Amniotic stem cell (primary cell): ENCODE measurements around the gene PAX3.
"Not testable (repeated sequence)": the region's sequence is repeated elsewhere in the genome, so short reads cannot be mapped to it uniquely, and the experiment has no call there.

Experiments
- DNase-seq: peaks from one replicate; lab custom pipeline; 2025; lab: John Stamatoyannopoulos, UW

The PAX3 gene

DNA sequence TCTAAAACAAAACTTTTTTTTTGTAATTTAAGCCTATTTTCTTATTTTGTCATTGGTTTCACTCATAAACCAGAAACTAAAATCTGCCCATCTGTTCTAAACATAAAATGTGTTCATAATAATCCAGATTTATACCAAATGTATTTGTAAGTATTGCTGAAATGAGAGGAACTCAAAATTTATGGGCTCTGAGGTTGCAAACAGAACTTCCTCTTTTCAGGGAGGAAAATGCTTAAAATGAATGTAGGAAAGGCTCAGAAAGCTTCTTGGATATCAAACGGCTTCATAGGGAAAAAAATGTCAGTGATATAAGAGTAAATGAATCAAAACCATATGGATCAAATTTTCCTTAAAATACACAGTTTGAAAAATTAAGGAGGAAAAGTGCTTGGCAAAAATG lies 83.9 kb downstream of the PAX3 start:
- no peak for DNase-seq

- DNase-seq, result no peak
These were observed 85.7 kb downstream of the PAX3 start for GRCh38 chr2:222213049-222213448.

GRCh38 chr2:222212571-222212970 lies 86.2 kb downstream of the PAX3 start:
- no peak for DNase-seq

DNA sequence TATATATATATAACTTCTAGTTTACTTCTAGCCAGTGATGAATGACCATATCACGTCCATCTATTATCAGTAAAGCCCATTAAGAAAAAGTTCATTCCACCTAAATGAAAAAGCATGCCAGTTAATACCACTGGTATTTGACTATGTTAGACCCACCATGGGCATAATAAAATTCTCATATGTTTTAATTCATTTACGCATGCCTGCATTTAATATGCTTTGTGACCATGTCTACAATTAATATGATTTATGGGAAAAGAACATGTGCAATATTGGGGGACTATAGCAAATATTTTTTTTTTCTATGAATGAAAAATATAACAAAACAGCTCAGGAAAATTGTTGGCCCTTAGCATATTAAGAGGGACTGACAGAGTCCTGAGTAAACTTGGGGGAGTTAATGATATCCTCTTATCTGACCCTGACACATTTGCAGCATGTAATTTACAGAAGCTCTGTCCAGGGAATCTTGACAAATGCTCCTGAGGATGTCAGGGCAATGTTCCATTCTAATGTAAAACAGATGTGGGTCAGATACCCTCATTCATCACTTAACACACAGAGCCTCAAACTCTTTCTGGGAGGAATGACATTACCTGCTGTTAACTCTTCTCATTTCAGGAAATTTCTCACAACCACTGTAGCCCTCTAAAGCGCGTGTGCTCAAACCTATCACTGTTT lies 90.6 kb downstream of the PAX3 start:
- DNase-seq, result no peak

- DNase-seq, result no peak
These were observed 93.7 kb downstream of the PAX3 start for GRCh38 chr2:222205136-222205535.

DNA sequence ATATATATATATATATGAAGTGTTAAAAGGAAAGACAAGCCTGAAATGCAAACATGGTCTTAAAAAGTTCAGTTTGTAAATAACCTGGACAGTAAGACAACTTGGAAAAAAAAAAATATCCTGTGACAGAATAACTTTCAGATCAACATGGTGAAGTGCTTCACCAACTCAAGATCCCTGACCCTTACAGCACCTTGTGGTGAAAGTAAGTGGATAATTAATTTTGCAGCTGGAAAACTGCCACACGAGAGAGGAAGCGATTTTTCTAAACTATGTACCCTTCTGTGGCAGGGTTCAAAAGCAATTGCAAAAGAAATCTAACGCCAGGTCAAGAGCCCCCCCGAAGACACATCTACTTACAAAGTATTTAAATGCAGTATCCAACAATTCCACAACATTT lies 95.8 kb downstream of the PAX3 start:
- DNase-seq, result no peak

GRCh38 chr2:222196159-222196558 lies 102.6 kb downstream of the PAX3 start:
- no peak for DNase-seq

- DNase-seq, result no peak
These were observed 104.1 kb downstream of the PAX3 start for GRCh38 chr2:222194669-222195068.

- no peak for DNase-seq
These were observed 105.3 kb downstream of the PAX3 start for GRCh38 chr2:222193328-222193983.

DNA sequence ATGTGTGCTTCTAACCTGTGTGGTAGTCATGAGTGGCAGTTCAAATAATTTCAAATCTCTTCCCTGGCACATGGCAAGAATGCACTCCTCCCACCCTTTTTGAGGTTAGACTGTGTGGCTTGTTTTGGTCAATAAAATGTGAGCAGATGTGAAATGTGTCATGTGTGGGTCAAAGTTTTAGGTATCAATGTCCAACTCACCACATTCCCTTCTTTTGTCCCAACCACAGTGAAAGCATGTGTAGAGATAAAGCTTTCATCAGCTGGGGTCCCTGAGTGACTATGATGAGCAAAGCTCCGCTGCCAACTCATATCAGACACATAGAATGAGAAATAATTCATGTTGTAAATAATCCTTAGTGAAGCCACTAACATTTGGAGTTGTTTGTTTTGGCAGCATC lies 118.2 kb downstream of the PAX3 start:
- DNase-seq, result no peak

DNA sequence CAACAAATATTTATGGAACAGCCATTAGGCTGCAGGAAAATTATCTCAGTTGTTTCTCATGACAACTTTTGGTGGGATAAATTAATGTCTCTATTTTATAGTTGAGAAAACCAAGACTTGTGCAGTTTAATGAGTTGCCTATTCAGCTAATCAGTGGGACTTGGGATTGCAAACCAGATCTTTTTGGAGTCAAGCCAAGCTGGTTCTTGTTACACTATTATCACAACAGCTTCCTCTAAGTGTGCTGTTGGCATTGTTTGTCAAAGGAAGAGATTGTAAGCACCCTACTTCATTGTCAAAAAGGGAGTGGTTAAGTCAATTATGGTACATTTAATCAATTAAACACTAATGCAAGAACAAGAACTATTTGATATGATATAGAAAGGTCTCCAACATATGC lies 119.2 kb downstream of the PAX3 start:
- no peak for DNase-seq

DNA sequence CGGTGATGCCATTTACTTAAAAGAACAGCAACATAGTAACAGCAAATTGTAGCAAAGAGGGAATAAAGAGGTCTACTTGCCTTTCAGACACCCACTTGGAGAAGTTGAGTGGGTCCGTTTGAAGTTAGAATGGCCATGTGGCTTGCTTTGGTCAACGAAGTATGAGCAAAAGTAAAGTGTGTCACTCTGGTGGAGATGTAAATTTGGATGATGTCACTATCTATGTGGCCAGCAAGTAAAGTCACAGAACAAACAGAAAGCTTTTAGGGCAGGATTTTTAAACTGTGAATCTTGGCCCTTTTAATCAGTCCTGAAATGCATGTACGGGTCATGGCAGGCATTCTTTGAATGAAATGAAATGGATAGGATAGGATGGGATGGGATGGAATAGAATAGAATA lies 120.3 kb downstream of the PAX3 start:
- DNase-seq, result no peak

GRCh38 chr2:222176890-222177289 lies 121.9 kb downstream of the PAX3 start:
- DNase-seq, result no peak

- no peak for DNase-seq
These were observed 124.3 kb downstream of the PAX3 start for GRCh38 chr2:222174450-222174849.

DNA sequence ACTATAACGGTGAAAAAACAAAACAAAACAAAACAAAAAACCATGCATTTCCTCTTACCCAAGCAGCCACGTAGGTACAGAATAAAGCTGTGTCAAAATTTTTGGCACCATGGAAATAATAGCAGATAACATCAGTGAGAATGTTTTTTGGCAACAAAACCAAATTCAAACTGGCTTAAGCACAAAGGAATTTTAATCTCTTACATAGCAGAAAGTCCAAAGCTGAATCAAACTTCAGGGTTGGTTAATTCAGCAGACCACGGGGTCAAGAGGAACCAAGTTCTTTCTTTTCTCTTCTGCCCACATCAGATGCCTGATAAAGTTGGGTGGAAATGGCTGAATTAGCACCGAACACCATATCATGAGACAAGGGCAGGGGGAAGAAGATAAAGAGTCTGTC lies 129.5 kb downstream of the PAX3 start:
- DNase-seq, result peak; percentile 51

- no peak for DNase-seq
These were observed 131.0 kb downstream of the PAX3 start for GRCh38 chr2:222167762-222168161.

GRCh38 chr2:222160944-222161343 lies 137.9 kb downstream of the PAX3 start:
- no peak for DNase-seq

- no peak for DNase-seq
These were observed 138.7 kb downstream of the PAX3 start for GRCh38 chr2:222160125-222160524.

DNA sequence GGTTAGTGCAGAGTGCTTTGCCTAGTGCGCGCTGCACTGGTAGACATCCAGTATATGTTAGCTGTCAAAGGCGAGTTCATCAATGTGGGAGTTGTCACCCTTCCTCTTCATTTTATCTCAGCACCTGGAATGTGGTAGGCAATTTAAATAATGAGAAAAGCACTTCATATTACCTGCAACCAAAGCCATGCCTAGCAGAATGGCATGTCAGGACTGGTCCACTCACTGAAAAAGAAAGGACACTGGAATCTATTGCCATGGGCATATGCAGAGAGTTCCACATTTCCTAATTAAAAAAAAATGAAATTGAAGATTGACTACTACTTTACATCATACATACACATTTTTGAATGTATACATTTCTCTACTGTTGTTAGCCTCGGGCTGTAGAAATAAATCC lies 139.6 kb downstream of the PAX3 start:
- DNase-seq, result no peak

DNA sequence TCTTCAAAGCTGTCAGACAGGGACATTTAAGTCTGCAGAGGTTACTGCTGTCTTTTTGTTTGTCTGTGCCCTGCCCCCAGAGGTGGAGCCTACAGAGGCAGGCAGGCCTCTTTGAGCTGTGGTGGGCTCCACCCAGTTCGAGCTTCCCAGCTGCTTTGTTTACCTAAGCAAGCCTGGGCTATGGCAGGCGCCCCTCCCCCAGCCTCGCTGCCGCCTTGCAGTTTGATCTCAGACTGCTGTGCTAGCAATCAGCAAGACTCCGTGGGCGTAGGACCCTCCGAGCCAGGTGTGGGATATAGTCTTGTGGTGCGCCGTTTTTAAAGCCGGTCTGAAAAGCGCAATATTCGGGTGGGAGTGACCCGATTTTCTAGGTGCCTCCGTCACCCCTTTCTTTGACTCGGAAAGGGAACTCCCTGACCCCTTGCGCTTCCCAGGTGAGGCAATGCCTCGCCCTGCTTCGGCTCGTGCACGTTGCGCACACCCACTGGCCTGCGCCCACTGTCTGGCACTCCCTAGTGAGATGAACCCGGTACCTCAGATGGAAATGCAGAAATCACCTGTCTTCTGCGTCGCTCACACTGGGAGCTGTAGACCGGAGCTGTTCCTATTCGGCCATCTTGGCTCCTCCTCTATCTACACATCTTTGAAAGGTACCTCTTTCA lies 143.7 kb downstream of the PAX3 start:
- DNase-seq, result not testable (repeated sequence)
